HepG2 (cell line): ENCODE results near the gene CLRN3. TPM values are rescaled to one million over a fixed set of nuclear protein-coding genes. Genes with fewer than 3 reads are reported as not detected.

ENCODE experiments used
- ATAC-seq: fragments of 200-7000 bp; cut with Tn5 transposase; 3 replicates; pipeline ENCODE4 v1.9.1; 2020; ENCODE audit warnings: mild to moderate bottlenecking, moderate library complexity
- BruUV-seq: library from RNA; stranded (reverse); fragments of 400-500 nt; replicated peaks from 2 replicates; lab custom pipeline; 2021; lab: Mats Ljungman, UMichigan
- CTCF ChIA-PET: fragments of 300-600 bp; formaldehyde crosslinking; extraction: SDS; loops from one replicate; lab custom pipeline; 2021; ENCODE audit warnings: low total read pairs, inconsistent platforms, low intra/inter-chr PET ratio; lab: Yijun Ruan, JAX
- POLR2A ChIA-PET: fragments of 350-600 bp; sonication (Branson Sonifier 250); formaldehyde crosslinking; loops from one replicate; lab custom pipeline; 2020; ENCODE audit warnings: antibody characterized with exemption, inconsistent platforms; lab: Yijun Ruan, JAX
- DNase-seq: peaks from one replicate; pipeline ENCODE4 v3.0.0-alpha.2; 2015; ENCODE audit warnings: low spot score
- FAIRE-seq: peaks from 3 replicates; lab custom pipeline; 2011; peaks lifted over from hg19 to GRCh38; lab: Jason Lieb, UNC
- H2AFZ ChIP-seq: one replicate; pipeline ENCODE4 v1.6.1; 2011; ENCODE audit warnings: low read length, inconsistent platforms
- H3K27ac ChIP-seq: fragments of 300-600 bp; 3 replicates; pipeline ENCODE4 v1.8.0; 2011; ENCODE audit warnings: mixed run types, mild to moderate bottlenecking, mixed read lengths, low read length, inconsistent platforms; ENCODE audit not compliant: insufficient read depth; ENCODE audit errors: extremely low read length
- H3K27me3 ChIP-seq, 2 experiments: fragments of 200-600 bp in 1 of 2; 2 replicates in 1 of 2; 3 replicates in 1 of 2; pipeline versions ENCODE4 v1.6.0 to v1.8.0; 2011; ENCODE audit warnings: low read length in 2 of 2, mild to moderate bottlenecking in 2 of 2, moderate library complexity in 2 of 2, inconsistent platforms in 1 of 2; ENCODE audit not compliant: insufficient read depth in 2 of 2, control insufficient read depth in 1 of 2
- H3K36me3 ChIP-seq, 2 experiments: fragments of 200-600 bp in 1 of 2; replicated peaks in 1 of 2; 2 replicates in 1 of 2; 3 replicates in 1 of 2; pipeline versions ENCODE4 v1.5.1 to v1.8.0; 2011; ENCODE audit warnings: low read length in 2 of 2, inconsistent platforms in 1 of 2; ENCODE audit not compliant: insufficient read depth in 2 of 2, control insufficient read depth in 1 of 2
- H3K4me1 ChIP-seq: 2 replicates; pipeline ENCODE4 v1.5.1; 2012; ENCODE audit warnings: low read length, inconsistent platforms; ENCODE audit not compliant: insufficient read depth
- H3K4me2 ChIP-seq: 2 replicates; pipeline ENCODE4 v1.6.0; 2011; ENCODE audit warnings: low read depth, low read length, inconsistent platforms
- H3K4me3 ChIP-seq, 3 experiments: fragments of 200-600 bp in 1 of 3; sonication (generic), shearing (Covaris generic) in 1 of 3; replicated peaks in 1 of 3; 2 replicates each; pipeline ENCODE4 v1.5.1; 2011 to 2016; ENCODE audit warnings: low read length in 3 of 3, inconsistent platforms in 2 of 3, low read depth in 2 of 3, mild to moderate bottlenecking in 2 of 3, control low read depth in 1 of 3, mixed read lengths in 1 of 3; ENCODE audit not compliant: insufficient read depth in 1 of 3
- H3K79me2 ChIP-seq: one replicate; pipeline ENCODE4 v1.6.1; 2011; ENCODE audit warnings: low read length, inconsistent platforms; ENCODE audit not compliant: insufficient read depth
- H3K9ac ChIP-seq: 2 replicates; pipeline ENCODE4 v1.6.0; 2011; ENCODE audit warnings: mild to moderate bottlenecking, low read depth, low read length, inconsistent platforms; ENCODE audit not compliant: insufficient read depth
- H3K9me3 ChIP-seq: 2 replicates; pipeline ENCODE4 v1.5.1; 2012; ENCODE audit warnings: mild to moderate bottlenecking, low read length
- H4K20me1 ChIP-seq: 2 replicates; pipeline ENCODE4 v1.6.0; 2011; ENCODE audit warnings: inconsistent platforms, mild to moderate bottlenecking, low read length, moderate library complexity; ENCODE audit not compliant: insufficient read depth
- AKNA ChIP-seq: sonication (generic); formaldehyde crosslinking; IDR thresholded peaks from 2 replicates; pipeline ENCODE4 v1.4.0; 2020; ENCODE audit warnings: missing genetic modification reagents, borderline replicate concordance
- ATF1 ChIP-seq: IDR thresholded peaks from 2 replicates; pipeline ENCODE4 v1.6.1; 2016; ENCODE audit warnings: mild to moderate bottlenecking, control low read depth
- BCLAF1 ChIP-seq: fragments of 450-650 bp; IDR thresholded peaks from 2 replicates; pipeline ENCODE4 v1.6.1; 2017; ENCODE audit warnings: mild to moderate bottlenecking
- HOXA7 ChIP-seq: sonication (generic); formaldehyde crosslinking; IDR thresholded peaks from 2 replicates; pipeline ENCODE4 v1.8.1; 2022; ENCODE audit warnings: mild to moderate bottlenecking, missing genetic modification reagents, moderate library complexity
- KLF11 ChIP-seq: IDR thresholded peaks from 2 replicates; pipeline ENCODE4 v1.6.1; 2016; ENCODE audit warnings: missing compliant biosample characterization
- MED1 ChIP-seq: sonication (generic); formaldehyde crosslinking; IDR thresholded peaks from 2 replicates; pipeline ENCODE4 v1.4.0; 2020; ENCODE audit warnings: missing genetic modification reagents
- NFIB ChIP-seq: sonication (generic); formaldehyde crosslinking; IDR thresholded peaks from 2 replicates; pipeline ENCODE4 v1.9.0; 2021; ENCODE audit warnings: missing genetic modification reagents, mild to moderate bottlenecking, borderline replicate concordance
- RORA ChIP-seq: sonication (generic); formaldehyde crosslinking; IDR thresholded peaks from 2 replicates; pipeline ENCODE4 v1.5.0; 2020; ENCODE audit warnings: mild to moderate bottlenecking, missing genetic modification reagents, moderate library complexity
- THAP11 ChIP-seq: IDR thresholded peaks from 2 replicates; pipeline ENCODE4 v1.6.1; 2016; ENCODE audit warnings: missing biosample characterization, missing genetic modification reagents
- XBP1 ChIP-seq: sonication (generic); formaldehyde crosslinking; IDR thresholded peaks from 2 replicates; pipeline ENCODE4 v1.5.0; 2020; ENCODE audit warnings: missing genetic modification reagents
- ZKSCAN1 ChIP-seq: fragments of 150-350 bp; IDR thresholded peaks from 2 replicates; pipeline ENCODE4 v1.6.1; 2014; ENCODE audit warnings: low read length
- ZNF354B ChIP-seq: sonication (generic); formaldehyde crosslinking; IDR thresholded peaks from 2 replicates; pipeline ENCODE4 v1.8.0; 2022; ENCODE audit warnings: mild to moderate bottlenecking, missing genetic modification reagents
- ZNF362 ChIP-seq: sonication (generic); formaldehyde crosslinking; IDR thresholded peaks from 2 replicates; pipeline ENCODE4 v1.4.0; 2020; ENCODE audit warnings: missing genetic modification reagents, mild to moderate bottlenecking, borderline replicate concordance
- ZNF496 ChIP-seq: sonication (generic); formaldehyde crosslinking; IDR thresholded peaks from 2 replicates; pipeline ENCODE4 v1.8.1; 2023; ENCODE audit warnings: mild to moderate bottlenecking, moderate library complexity, missing genetic modification reagents; ENCODE audit not compliant: insufficient replicate concordance
- WGBS: methylation state at CpG from one replicate; pipeline ENCODE4 v1.1.6; 2017; ENCODE audit warnings: low lambda C conversion rate; 5-methylcytosine and 5-hydroxymethylcytosine counted together
- in situ Hi-C: cut with HindIII; loops from 2 replicates; pipeline ENCODE4 v1.10.0; 2017; ENCODE audit warnings: low pct_unique_long_range_greater_than_20kb; ENCODE audit not compliant: extremely low pct_ligation_motif_present
- intact Hi-C: fragments of 100-400 bp; cut with micrococcal nuclease; formaldehyde crosslinking; loops from one replicate; pipeline ENCODE4 v1.10.0; 2022; ENCODE audit not compliant: unreplicated experiment
- polyA plus RNA-seq, 8 experiments: library from polyadenylated mRNA; depleted of rRNA in 3 of 8; stranded (reverse) in 7 of 8; unstranded in 1 of 8; fragments of >200 nt; fragmentation: Illumina TruSeq in 4 of 8; extraction: Trizol in 4 of 8; gene quantifications; 2 replicates each; pipeline versions ENCODE4 v1.2.1 to v1.2.3, GENCODE V29; 2011 to 2016; ENCODE audit warnings: low read depth in 4 of 8, missing spikeins in 1 of 8, mixed read lengths in 1 of 8; ENCODE audit not compliant: insufficient read depth in 1 of 8
- total RNA-seq, 5 experiments: library from RNA; depleted of rRNA; stranded (reverse); fragments of >200 nt; fragmentation: Illumina TruSeq; extraction: Trizol; gene quantifications; 2 replicates each; pipeline ENCODE4 v1.2.3, GENCODE V29; 2016; ENCODE audit warnings: low read depth in 1 of 5

The CLRN3 gene
- total and polyA plus RNA-seq, 2 of the 13 experiments (the other 11 are each of a cell fraction or from before 2014, with no cell fraction given) = not detected

DNA sequence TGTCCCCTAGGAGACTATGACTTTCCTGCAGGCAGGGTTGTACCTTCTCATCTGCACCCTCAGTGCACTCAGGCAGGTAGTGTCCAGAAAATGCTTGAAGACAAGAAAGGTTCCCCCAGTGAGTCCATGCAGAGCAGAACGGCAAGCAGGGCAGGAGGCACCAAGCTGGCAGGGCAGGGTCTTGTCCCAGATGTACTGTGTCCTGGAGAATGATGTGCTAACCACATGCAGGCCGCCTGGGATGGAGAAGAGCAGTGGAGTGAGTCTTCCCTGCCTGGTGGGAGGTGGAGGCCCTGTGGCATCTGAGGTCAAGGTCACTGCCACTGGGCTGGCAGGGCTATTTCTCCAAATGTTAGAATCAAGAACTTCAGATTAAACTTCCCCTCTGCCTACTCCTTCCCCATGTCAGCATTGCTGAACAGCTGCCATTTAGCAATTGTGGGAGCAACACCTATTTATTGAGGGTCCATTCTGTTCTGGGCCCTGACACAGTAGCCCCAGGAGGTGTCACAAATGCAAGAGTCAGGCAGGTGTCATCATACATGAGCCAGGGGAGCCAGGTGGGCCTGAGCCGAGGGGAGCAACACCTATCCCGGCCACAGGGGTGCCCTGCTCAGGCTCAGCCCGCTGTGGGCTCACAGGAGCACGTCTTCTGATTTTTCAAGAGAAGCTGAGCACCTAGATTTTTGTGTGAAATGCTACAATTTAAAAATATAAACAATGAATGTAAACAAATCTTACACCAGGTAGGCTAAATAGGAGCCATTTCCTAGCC is 48.3 kb upstream of the CLRN3 start (continued):
- TF ChIP-seq AKNA (CRISPR knock-in tag) (no peak), ZKSCAN1 (no peak)

DNA sequence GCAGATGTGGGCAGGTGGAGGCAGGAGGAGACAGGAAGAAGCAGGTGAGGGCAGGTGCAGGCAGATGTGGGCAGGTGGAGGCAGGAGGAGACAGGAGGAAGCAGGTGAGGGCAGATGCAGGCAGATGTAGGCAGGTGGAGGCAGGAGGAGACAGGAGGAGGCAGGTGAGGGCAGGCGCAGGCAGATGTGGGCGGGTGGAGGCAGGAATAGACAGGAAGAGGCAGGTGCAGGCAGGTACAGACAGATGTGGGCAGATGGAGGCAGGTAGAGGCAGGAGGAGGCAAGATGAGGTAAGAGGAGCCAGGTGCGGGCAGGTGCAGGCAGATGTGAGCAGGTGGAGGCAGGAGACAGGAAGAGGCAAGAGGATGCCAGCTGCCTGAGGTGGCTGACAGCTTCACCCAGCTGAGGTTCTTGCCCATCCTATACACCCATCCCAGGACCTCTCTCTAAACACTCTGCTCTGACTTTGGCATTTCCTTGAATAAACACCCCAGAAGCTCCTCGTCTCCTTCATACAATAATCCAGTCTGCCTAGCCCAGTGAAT is 47.1 kb upstream of the CLRN3 start:
- H4K20me1 ChIP-seq = no peaks in the 10 kb centered on the region
- H3K27ac ChIP-seq = no peak overlapping the region
- H3K9me3 ChIP-seq = no peaks in the 10 kb centered on the region
- H3K27me3 ChIP-seq = peaks cover 0 to 7% of the 10 kb centered on the region in 2 experiments; a peak in 2 of 5 replicates
- H3K9ac ChIP-seq = no peak overlapping the region
- H2AFZ ChIP-seq = no peak overlapping the region
- no peak overlapping the region for H3K4me3 ChIP-seq
- H3K79me2 ChIP-seq = no peaks in the 10 kb centered on the region
- no peak overlapping the region for H3K4me2 ChIP-seq
- ChIA-PET CTCF (no interaction called here), POLR2A (no interaction called here)
- no peaks in the 10 kb centered on the region for H3K4me1 ChIP-seq
- DNase-seq = no peak
- no peak for FAIRE-seq
- intact Hi-C loops (no loop called here), in situ Hi-C loops (no loop called here)
- ATAC-seq = no peak
- H3K36me3 ChIP-seq = no peaks in the 10 kb centered on the region
- BruUV-seq = no TSS peak
- WGBS = 3% methylated on average over 3 of the region's 4 CpGs
- TF ChIP-seq THAP11 (CRISPR knock-in tag) (no peak), RORA (CRISPR knock-in tag) (no peak), XBP1 (no peak), HOXA7 (CRISPR knock-in tag) (no peak), BCLAF1 (no peak), ZNF362 (CRISPR knock-in tag) (no peak), ZNF496 (no peak), ATF1 (CRISPR knock-in tag) (no peak), NFIB (CRISPR knock-in tag) (no peak), KLF11 (CRISPR knock-in tag) (no peak), MED1 (CRISPR knock-in tag) (no peak), ZNF354B (no peak)
